Left lung (tissue), 10 donors: Measurements from ENCODE around the gene KIF20B. TPM values are rescaled to one million over a fixed set of nuclear protein-coding genes. Genes with fewer than 3 reads are reported as not detected.
"Not testable (repeated sequence)": the region's sequence is repeated elsewhere in the genome, so short reads cannot be mapped to it uniquely, and the experiment has no call there.

Source experiments
- ATAC-seq: fragments of 200-7000 bp; cut with Tn5 transposase; one replicate; pipeline ENCODE4 v1.9.1; 2020; ENCODE audit warnings: moderate library complexity
- DNase-seq, 4 donors: peaks; one replicate each; pipeline ENCODE4 v3.0.0-alpha.2; 2013 to 2020
- H3K27ac ChIP-seq, 2 donors: fragments of 200-600 bp; sonication (generic) in 1 of 2; one replicate each; pipeline versions ENCODE4 v1.5.0 to v1.8.0; 2020 to 2021
- H3K27me3 ChIP-seq, 2 donors: fragments of 200-600 bp; sonication (generic) in 1 of 2; one replicate each; pipeline versions ENCODE4 v1.5.0 to v1.8.0; 2020 to 2021
- H3K36me3 ChIP-seq, 2 donors: fragments of 200-600 bp; sonication (generic) in 1 of 2; one replicate each; pipeline versions ENCODE4 v1.5.0 to v1.8.0; 2020 to 2021
- H3K4me1 ChIP-seq, 2 donors: fragments of 200-600 bp; one replicate each; pipeline ENCODE4 v1.8.0; 2021
- H3K4me3 ChIP-seq, 2 donors: fragments of 200-600 bp; sonication (generic) in 1 of 2; one replicate each; pipeline versions ENCODE4 v1.5.0 to v1.8.0; 2020 to 2021; ENCODE audit warnings: mild to moderate bottlenecking in 1 of 2
- H3K9me3 ChIP-seq, 2 donors: fragments of 200-600 bp; sonication (generic) in 1 of 2; one replicate each; pipeline versions ENCODE4 v1.5.0 to v1.8.0; 2020 to 2021
- intact Hi-C, 2 donors: fragments of 100-400 bp; cut with DNase I; formaldehyde crosslinking; loops; one replicate each; pipeline versions ENCODE4 v1.11.2 to v1.14.2; 2022
- polyA plus RNA-seq, 6 donors: library from polyadenylated mRNA; unstranded; fragments of 120-200 nt; gene quantifications; one replicate each; pipeline ENCODE4 v1.2.1, GENCODE V29; 2013; ENCODE audit not compliant: insufficient read length in 6 of 6
- total RNA-seq, 2 donors: library from RNA; stranded (reverse); fragmentation: NEBNext Ultra II Directional; extraction: Animal tissue kit (Norgen Biotek cat#: 25700); gene quantifications; one replicate each; pipeline ENCODE4 v1.2.1, GENCODE V29; 2021
- TF ChIP-seq, protein P1 (sequence below), 2 donors: fragments of 200-600 bp; sonication (generic) in 1 of 2; IDR thresholded peaks; one replicate each; pipeline versions ENCODE4 v1.5.0 to v1.8.0; 2021; ENCODE audit warnings: antibody characterized with exemption in 2 of 2
- donor health status: DM: no; HTN: yes; CAD: no.
- donor health status: DM: no; HTN: no; CAD: no.

The KIF20B gene
- total and polyA plus RNA-seq, 8 donors = 10.0 to 26.9 (median 17.2) TPM

DNA sequence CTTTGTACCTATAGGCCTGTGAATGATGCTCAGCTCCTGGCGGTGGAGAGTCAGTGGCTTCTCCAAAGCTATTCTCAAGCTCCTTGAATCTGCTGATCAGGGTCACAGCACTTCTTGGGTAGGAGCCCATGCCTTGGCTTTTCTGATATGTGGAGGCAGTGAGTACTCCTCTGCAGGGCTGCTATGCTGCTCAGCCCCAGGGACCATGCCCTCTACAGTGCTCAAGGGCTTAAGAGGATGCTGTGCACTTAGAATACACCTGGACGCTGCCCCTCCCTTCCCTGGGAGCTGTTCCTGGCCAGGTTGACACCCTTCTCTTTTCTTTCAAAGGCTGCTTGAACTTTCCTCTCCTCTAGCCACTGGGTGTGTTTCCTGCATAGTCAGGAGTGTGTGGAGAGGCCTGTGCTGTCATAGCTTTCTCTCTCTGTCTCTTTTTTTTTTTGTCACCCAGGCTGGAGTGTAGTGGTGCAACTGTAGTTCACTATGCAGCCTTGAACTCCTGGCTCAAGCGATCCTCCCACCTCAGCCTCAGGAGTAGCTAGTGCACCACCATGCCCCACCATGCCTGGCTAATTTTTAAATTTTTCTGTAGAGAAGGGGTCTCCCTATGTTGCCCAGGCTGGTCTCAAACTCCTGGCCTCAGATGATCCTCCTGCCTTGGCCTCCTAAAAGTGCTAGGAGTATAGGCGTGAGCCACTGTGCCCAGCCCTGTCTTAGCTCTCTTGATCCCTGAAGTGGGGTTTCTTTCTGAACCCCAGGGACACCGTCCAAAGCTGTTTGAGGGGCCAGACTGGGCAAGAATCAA lies 113.9 kb downstream of the KIF20B start:
- Histone ChIP-seq H3K4me3 (no peak overlapping the region), H3K36me3 (no peaks in the 10 kb centered on the region), H3K27ac (no peak overlapping the region), H3K9me3 (peaks cover 0 to 9% of the 10 kb centered on the region in 2 donors), H3K27me3 (no peaks in the 10 kb centered on the region), H3K4me1 (no peaks in the 10 kb centered on the region)
- DNase-seq = no peak
- intact Hi-C loops = no loop called here
- TF ChIP-seq, protein P1, sequence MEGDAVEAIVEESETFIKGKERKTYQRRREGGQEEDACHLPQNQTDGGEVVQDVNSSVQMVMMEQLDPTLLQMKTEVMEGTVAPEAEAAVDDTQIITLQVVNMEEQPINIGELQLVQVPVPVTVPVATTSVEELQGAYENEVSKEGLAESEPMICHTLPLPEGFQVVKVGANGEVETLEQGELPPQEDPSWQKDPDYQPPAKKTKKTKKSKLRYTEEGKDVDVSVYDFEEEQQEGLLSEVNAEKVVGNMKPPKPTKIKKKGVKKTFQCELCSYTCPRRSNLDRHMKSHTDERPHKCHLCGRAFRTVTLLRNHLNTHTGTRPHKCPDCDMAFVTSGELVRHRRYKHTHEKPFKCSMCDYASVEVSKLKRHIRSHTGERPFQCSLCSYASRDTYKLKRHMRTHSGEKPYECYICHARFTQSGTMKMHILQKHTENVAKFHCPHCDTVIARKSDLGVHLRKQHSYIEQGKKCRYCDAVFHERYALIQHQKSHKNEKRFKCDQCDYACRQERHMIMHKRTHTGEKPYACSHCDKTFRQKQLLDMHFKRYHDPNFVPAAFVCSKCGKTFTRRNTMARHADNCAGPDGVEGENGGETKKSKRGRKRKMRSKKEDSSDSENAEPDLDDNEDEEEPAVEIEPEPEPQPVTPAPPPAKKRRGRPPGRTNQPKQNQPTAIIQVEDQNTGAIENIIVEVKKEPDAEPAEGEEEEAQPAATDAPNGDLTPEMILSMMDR (IDR thresholded peaks at IDR 0.05) = no peak
- no peak for ATAC-seq

DNA sequence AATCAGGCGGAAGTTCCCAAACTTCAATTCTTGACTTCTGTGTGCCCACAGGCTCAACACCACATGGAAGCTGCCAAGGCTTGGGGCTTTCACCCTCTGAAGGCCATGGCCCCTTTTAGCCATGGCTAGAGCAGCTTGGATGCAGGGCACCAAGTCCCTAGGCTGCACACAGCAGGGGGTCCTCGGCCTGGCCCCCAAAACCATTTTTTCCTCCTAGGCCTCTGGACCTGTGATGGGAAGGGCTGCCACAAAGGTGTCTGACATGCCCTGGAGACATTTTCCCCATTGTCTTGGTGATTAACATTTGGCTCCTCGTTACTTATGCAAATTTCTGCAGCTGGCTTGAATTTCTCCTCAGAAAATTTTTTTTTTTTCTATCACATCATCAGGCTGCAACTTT lies 117.6 kb downstream of the KIF20B start:
- not testable (repeated sequence) for ATAC-seq

More for the DNA sequence above, 117.6 kb downstream of the KIF20B start:
- H3K4me3 ChIP-seq, H3K9me3 ChIP-seq, H3K27me3 ChIP-seq, H3K36me3 ChIP-seq, H3K27ac ChIP-seq, H3K4me1 ChIP-seq, intact Hi-C loops: not testable (repeated sequence)
- DNase-seq = peak in 1 of 4 donors; percentile 27

Other genes starting within 250 kb of the KIF20B start
- gene SLC16A12, start 166.0 kb upstream of the KIF20B start, total RNA-seq = 1 to 10 TPM; 1.5 to 6.3 TPM
- 1 to 10 TPM in 3 of 6 donors, under 1 TPM in 3; 0.90 to 1.7 (median 1.1) TPM for gene SLC16A12, start 166.0 kb upstream of the KIF20B start, polyA plus RNA-seq
- gene PANK1, start 56.3 kb upstream of the KIF20B start, total RNA-seq = 10 to 100 TPM in 1 of 2 donors, 1 to 10 TPM in 1; 9.4 to 12.8 TPM
- gene PANK1, start 56.3 kb upstream of the KIF20B start, polyA plus RNA-seq = 10 to 100 TPM; 17.2 to 21.1 (median 17.8) TPM